T-helper 1 cell (primary cell): Measurements from ENCODE around the gene SLC5A6.

Experiments used
- DNase-seq, 5 donors: peaks; one replicate each; pipeline ENCODE4 v3.0.0-alpha.2; 2012 to 2020

Gene SLC5A6

DNA sequence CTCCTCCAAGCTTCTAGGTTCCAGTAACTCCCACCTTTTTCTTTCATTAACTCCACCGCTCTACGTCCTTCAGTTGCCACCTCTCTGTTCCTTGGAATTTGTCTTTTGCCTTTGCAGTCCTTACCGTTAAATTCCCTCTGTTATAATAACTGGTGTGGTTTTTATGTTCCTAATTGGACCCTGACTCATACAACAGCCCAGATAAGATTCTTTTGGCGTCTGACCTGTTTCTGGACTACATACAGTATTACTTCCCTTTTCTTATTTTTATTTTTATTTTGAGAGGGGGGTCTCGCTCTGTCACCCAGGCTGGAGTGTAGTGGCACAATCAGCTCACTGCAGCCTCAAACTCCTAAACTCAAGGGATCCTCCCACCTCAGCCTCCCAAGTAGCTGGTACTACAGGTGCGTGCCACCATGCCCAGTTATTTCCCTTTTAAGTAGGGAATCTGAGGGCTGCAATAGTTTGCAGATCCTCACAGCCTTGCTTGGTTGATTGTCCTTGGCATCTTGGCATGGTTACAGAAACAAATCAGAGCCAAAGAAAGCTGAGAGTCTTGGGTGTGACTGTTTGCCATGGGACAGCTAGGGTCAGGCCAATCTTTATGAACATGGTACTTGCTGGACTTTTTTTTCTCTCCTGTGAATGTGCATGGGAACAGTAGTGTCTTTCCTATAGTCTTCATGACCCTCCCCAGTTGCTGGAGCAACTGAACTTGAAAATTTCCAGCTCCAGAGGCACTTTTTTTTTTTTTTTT lies 41.3 kb downstream of the SLC5A6 start:
- DNase-seq, result no peak

- no peak for DNase-seq
Observed at GRCh38 chr2:27164960-27165763, 46.9 kb downstream of the SLC5A6 start.

DNA sequence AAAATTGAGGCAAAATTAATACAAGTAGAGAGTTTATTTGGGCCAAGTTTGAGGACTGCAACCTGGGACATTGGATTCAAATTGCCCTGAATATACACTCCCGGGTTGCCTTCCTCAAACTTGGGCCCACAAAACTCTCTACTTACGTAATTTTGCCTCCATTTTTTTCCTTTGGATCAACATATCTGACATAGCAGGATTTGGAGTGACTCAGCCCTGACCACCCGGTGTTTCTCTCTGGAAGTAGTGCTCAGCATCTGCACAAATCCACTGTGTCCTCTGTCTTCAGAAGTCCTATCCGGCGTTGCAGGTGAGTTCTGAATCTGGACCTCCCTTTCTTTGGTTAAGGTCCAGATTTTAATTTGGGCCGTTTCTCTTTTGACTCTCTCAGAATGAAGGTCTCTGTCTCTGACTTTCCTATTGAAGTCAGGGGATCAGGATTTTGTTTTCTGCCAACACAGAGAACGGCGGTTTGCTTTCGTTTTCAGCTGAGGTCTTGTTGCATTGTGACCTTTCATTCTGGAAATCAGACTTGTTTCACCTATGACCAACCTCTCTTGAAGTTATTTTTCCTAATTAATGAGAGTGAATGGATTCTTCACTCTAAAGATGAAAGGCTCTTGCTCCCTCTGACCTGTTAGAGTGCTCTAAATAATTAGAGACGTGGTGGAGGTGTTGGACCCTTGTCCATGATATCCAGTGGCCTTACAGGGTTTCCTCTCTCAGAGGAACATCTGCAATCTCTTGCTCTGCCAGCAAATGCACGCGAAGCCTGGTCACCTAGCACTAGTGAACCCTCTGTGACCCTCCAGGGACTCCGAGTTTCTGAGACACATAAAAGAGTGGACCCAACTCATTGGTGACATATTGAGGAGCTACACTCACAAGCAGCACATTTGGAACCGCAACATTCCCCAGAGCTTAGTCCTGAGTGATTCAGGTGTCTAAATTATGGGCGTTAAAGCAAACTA lies 49.6 kb downstream of the SLC5A6 start:
- DNase-seq, result no peak

- DNase-seq, result no peak
Observed at GRCh38 chr2:27160191-27160590, 51.9 kb downstream of the SLC5A6 start.

DNA sequence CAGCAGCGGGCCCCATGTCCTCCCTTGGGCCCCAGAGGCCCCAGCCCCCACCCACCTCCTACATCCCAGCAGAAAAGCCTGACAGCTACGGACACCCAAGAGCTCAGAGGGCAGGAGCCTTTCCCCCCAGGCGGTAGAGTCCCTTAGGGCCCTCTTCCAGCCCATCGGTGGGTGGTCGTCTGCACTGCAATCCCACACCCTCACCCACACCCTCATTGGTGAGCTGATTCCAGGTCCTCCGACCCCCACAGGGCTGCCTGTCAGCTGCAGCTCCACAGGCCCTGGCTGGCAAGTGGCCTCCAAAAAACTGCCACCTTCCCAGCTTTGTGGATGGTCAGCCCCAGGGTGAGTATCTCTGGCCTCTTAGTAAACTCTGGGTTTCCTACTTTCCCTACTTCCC lies 52.8 kb downstream of the SLC5A6 start:
- DNase-seq, result no peak

- no peak for DNase-seq
Observed at GRCh38 chr2:27158468-27158867, 53.6 kb downstream of the SLC5A6 start.

DNA sequence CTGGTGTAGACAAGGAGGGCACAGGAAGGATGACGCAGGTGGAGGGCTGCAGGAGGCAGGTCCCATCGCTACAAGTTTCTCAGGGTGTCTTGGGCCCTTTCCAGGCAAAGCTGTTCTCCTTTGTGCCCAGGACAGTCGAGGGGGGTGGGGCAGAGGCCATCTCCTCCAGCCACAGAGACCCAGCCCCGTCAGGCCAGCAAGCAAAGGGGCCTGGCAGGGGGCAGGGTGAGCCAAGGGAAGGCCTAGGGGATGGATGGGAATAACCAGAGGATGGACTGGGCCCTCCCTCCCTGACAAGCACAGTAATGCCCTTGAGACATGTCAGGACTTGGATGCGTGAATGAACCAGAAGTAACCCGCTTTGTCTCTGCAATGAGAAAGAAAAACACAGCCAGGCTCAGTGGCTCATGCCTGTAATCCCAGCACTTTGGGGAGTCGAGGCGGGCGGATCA lies 57.0 kb downstream of the SLC5A6 start:
- no peak for DNase-seq

DNA sequence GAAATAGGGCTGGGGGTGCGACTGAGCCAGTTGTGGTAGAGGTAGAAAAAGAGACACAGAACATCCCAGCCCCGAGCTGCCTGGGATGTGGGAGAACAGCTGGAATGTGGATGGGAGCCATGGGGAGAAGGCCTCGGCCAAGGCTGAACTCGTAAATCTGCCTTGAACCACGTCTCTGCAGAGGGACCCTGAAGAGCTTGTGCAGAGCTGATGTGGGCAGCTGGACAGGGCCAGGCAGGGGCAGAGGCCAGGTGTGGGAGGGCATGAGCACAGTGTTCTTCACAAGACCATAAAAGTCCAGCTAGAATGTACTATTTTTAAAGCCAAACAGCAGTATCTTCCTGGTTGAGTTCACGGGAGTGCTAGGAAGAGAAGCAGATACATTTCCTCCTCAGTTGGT lies 57.6 kb downstream of the SLC5A6 start:
- no peak for DNase-seq

DNA sequence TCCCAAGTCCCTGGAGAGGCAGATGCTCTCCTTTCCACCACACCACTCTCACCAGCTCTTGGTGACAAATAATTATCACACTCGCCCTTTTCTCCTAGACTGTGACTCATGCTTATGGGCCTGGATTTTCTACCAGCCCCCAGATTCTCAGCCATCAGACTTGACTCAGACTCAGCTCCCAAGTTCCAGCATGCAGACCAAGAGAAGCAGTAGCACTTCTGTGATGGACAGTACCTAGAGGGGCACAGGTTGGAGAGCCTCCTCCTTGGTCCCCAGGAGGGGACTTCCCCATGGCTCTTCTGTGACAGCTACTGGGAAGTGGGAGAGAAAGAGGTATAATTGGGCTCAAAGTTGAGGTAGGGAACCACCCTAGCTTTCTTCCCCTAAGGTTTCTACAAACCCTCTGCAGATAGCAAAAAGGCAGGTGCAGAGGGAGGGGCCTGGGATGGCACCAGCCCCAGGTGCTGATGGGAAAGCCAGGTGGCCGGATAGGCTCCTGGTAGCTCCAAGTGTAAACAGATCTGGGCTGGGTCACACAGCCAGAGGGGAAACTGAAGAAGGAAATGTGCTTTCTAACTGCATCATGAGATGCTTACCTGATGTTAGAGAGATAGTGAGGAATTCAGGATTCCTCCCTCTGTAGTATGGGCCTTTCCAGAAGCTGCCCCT lies 59.1 kb downstream of the SLC5A6 start:
- no peak for DNase-seq

DNA sequence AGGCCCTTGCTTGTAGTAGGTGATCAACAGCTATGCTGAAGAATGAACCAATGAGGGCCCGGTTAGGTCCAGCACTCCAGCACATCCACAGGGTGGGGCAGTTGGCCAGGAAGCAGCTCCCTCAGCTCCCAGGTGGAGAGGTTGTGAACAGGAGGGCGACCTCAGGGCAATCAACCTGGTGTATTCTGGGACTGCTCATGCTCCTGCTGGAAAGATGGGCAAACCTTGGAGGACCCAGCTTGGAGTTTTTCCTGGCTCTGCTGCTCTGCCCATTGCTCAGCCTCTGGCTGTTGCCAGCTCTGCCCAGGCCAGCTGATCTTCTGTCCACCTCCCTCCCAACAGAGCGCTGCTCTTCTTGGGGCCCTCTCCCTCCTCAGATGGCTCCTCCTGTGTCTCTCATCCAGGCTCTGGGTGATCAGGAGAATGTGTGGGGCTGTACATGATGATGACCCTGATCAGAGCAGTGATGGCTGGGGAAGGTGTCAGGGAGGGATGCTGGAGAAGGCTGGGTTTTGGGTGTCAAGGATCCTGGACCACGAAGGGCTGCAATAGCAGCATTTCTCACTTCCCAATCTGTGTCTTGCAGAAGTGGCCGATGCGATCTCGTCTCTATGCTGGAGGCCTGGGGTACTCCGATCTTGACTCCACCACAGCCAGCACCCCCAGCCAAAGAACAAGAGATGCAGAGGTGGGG lies 59.8 kb downstream of the SLC5A6 start:
- DNase-seq, result no peak

DNA sequence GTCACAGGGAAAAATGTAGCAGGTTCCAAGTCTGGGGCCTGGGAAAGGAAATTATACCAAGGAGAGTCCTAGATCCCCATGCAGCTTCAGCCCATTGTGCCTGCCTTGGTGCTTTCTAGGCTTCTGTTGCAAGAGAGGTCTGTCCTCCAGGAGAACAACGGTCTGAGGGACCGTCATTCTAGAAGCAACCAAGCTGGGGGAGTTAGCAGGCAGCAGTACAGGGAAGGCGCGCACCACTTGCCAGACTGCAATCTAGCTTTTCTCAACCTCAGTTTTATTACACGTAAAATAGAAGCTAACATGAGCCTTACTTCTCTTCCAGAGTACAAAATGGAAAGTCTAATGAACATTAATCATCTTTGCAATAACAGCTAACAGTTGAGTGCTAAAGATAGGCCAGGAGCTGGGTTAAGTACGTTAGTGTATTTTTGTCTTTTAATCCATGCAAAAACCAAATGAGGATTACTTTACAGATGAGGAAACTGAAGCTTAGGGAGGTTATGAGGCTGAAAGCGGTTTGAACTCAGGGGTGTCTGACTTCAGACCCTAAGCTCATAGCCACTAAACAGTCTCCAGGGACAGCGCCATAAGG lies 61.3 kb downstream of the SLC5A6 start:
- no peak for DNase-seq
